Measurements from ENCODE around the gene CHID1. TPM values are rescaled to one million over a fixed set of nuclear protein-coding genes. Genes with fewer than 3 reads are reported as not detected.

CHID1 gene
- total and polyA plus RNA-seq, 2 donors (not counting 1 experiment from before 2014, with no cell fraction given) = 31.0 to 68.1 TPM

- H2AFZ ChIP-seq (ENCODE audit: insufficient read depth, low read depth, low read length, poor library complexity, severe bottlenecking) = peak overlapping the region; percentile 96
- ATAC-seq (ENCODE audit: low read depth) (peak; percentile 23), DNase-seq (no peak)
- H3K9me3 ChIP-seq (ENCODE audit: control extremely low read depth in 1 of 3, control insufficient read depth in 2 of 3, insufficient read depth in 1 of 3, low read length in 2 of 3) = no peaks in the 10 kb centered on the region
- H3K27ac ChIP-seq (ENCODE audit: low read length in 2 of 2) = peak overlapping the region in 1 of 2 donors; percentile 74
- H3K4me3 ChIP-seq (ENCODE audit: control extremely low read depth in 1 of 5, extremely low read depth in 1 of 5, insufficient read depth in 1 of 5, low read depth in 2 of 5, low read length in 4 of 5) = peak overlapping the region in 4 of 5 experiments; percentile 59 to 83 (median 79)
- no peaks in the 10 kb centered on the region for H3K36me3 ChIP-seq (replicated peaks in 1 of 2; ENCODE audit: control extremely low read depth in 1 of 2, control insufficient read depth in 1 of 2, extremely low read depth in 1 of 2, insufficient read depth in 2 of 2, low read length in 1 of 2)
- H3K4me2 ChIP-seq (replicated peaks; ENCODE audit: low read depth, low read length, poor library complexity, severe bottlenecking) = peak overlapping the region; percentile 90
- TF ChIP-seq EZH2 (IDR thresholded peaks at IDR 0.05; ENCODE audit: borderline replicate concordance, insufficient read depth, low read depth, low read length, poor library complexity, severe bottlenecking) = no peak
- no peak for TF ChIP-seq CTCF (IDR thresholded peaks at IDR 0.05)
- peaks cover 3 to 23% of the 10 kb centered on the region in 2 donors for H3K4me1 ChIP-seq (ENCODE audit: control insufficient read depth in 2 of 2, insufficient read depth in 2 of 2, low read length in 2 of 2)
- Mint-ChIP-seq H3K27me3 (no peaks in the 10 kb centered on the region), H3K4me3 (peak overlapping the region; percentile 92), H3K27ac (peak overlapping the region; percentile 91), H3K9me3 (ENCODE audit: insufficient read depth) (no peaks in the 10 kb centered on the region), H3K4me1 (peaks cover 25% of the 10 kb centered on the region)
- intact Hi-C loops (cut with micrococcal nuclease) = loop anchor here (2.0 kb wide), 1 partner anchor 68 kb away; the partner anchor contains the start of genes POLR2L and TSPAN4
- no peaks in the 10 kb centered on the region for H3K27me3 ChIP-seq (replicated peaks in 1 of 4; ENCODE audit: control extremely low read depth in 1 of 4, control insufficient read depth in 3 of 4, insufficient read depth in 4 of 4, low read length in 3 of 4)
- H3K9ac ChIP-seq (ENCODE audit: low read length) = peak overlapping the region; percentile 81
- ChIA-PET CTCF (interaction anchor here (0.8 kb wide), 1 partner anchor 14 kb away, joined by 4 read pairs; the partner anchor contains the start of gene AP2A2), POLR2A (interaction anchor here (2.7 kb wide), 1 partner anchor 14 kb away, joined by 15 read pairs; the partner anchor contains the start of gene AP2A2)
- H3K79me2 ChIP-seq (ENCODE audit: control insufficient read depth, insufficient read depth, low read length) = peaks cover 25% of the 10 kb centered on the region
- 6% methylated on average over 68 of the region's 68 CpGs for WGBS (ENCODE audit: insufficient coverage)
- H4K20me1 ChIP-seq (ENCODE audit: control insufficient read depth, insufficient read depth, low read length, poor library complexity, severe bottlenecking) = peaks cover 10% of the 10 kb centered on the region
Observed at GRCh38 chr11:911031-911889, 650 bp upstream of the CHID1 start.
